GM20431 (cell line): Measurements from ENCODE around the gene NFXL1.
"Not testable (repeated sequence)": the region's sequence is repeated elsewhere in the genome, so short reads cannot be mapped to it uniquely, and the experiment has no call there.

ENCODE experiments used
- in situ Hi-C: fragments of 300-500 bp; cut with MseI, MboI; formaldehyde crosslinking; loops from one replicate; pipeline ENCODE4 v1.15.0; 2020; ENCODE audit warnings: low sequenced_read_pairs; ENCODE audit not compliant: unreplicated experiment

The NFXL1 gene

DNA sequence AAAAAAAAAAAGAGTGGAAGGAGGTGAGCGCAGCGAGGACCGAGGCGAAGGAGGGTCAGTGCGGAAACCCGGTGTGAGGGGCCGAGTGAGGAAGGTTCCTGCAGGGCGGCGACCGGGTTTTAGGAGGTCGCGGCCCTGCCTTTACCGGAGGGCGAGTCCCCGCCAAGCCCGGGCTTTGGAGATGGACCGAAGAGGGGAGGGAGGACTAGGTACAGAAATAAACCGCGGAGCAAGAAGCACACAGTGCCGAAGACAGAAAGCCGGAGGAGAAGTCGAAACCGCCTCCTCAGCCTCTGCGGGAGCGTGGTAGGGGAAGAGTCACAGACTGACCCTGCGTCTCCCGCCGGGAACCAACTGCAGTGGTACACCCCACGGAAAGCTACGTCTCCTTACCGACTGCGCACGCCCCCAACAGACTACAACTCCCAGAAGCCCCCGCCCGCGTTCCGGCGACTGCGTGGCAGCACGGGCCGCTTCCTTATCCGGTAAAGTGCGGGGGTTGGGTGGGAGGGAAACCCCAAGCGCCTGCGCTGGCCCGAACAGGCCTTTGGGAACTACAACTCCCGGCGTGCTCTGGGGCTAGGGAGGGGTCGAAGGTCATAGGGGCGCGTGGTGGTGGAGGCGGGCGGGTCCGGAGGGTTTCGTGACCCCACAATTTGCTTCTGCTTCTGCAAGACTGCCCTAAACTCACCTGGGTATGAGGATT lies at the start of gene NFXL1:
NFXL1 (minus strand) TSS at position 364 of the 706 bp plus-strand sequence. CDS start 380 bp downstream, outside the sequence.
- in situ Hi-C loops = no loop called here

DNA sequence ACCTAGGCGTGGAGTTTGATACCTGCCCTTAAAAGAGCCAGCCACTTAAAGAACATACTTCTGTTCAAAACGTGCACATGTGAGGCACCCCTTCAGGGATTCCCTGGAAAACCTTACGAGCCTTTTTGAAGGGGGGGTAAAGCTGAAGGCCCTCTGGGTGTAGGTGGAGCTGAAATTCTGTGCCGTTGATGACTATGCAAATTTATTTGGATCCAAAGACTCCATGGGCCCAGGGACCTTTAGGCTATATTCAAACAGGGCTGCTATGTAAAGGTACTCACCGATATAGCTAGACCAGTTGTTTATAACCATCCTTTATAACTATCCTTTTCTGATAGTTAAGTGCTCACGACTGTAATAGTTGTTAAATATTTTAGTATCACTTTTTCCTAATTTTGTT lies 40.3 kb upstream of the NFXL1 start:
- in situ Hi-C loops = no loop called here

DNA sequence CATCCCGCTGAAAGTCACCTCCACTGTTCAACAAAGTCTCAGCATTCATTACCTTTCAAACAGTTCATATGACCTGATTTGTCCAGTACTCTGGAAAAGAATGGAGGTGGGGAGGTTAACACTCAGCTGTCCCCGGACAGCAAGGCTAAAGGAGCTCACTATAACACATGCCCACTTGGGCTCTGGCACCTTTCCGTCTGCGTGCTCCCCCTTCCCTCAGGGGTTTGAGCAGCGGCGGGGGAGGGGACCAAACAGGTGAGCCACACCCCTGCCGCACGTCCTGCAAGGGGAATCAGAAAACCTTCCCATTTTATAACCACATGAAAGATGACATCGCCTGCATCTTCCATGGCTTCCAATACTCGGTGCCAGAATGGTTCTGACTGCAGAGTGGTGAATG lies 39.9 kb upstream of the NFXL1 start:
- in situ Hi-C loops = no loop called here

DNA sequence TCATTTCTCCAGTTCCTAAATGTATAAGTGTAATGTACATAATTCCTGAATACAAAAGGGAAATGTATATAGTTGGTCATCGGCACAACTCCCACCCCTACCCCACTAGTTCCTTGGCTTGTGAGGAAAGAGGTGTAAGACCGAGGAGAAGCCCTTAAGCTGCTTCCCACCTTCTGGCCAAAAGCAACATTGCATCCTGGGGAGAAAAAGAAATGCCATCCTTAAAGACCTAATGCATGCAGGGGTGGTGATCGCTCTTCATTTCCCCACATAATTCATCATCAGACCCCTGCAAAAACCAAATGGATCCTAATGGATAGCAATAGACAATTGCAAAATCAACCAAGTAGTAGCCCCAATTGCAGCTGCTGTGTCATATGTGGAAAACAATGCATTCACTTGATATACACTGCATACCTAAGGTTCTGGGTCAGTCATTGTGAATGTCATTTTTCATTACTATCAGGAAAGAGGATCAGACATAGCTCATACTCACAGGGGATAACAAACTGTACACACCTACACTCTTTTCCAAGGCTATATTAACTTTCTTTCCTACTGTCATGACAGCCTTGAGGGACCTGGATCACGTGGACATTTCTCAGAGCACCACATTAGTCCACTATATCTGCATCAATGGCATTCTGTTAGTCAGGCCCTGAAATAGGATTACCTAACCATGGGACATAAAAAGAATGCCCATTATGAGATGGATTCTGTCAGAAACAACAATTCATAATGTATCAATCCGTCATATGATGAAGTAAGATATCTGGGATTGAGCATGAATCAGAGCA lies 31.7 kb upstream of the NFXL1 start:
- in situ Hi-C loops = loop anchor here (25.0 kb wide), 1 partner anchor 259 kb away; no protein-coding TSS in a partner anchor

DNA sequence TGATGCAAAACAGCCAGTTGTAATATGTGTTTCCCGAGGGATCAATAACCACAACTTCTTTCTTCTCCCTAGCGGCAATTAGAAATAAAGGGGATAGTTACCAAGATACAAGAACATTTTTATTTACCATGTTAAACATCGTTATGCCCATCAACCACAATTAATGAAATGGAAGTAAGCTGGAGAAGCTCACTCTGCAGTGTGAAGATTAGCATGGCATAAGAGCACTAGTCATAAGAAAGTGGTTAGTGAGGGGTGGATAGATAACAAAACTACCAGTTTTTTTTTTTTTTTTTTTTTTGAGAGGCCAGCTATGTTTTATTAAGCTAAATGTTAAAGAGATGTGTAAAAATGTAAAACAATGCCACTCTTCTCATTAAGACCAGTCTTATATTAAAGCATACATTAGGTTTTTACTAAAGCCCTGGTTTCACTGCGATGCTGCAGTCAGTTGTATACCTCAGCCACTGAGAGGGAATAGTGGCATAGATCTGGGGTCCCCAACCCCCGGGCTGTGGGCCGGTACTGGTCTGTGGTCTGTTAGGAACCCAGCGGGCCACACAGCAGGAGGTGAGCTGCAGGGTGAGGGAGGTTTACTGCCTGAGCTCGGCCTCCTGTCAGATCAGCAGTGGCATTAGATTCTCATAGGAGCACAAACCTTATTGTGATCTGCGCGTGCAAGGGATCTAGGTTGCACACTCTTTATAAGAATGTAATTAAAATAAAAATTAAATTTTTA lies 27.9 kb upstream of the NFXL1 start:
- in situ Hi-C loops = loop anchor here (25.0 kb wide), 1 partner anchor 255 kb away; no protein-coding TSS in a partner anchor

DNA sequence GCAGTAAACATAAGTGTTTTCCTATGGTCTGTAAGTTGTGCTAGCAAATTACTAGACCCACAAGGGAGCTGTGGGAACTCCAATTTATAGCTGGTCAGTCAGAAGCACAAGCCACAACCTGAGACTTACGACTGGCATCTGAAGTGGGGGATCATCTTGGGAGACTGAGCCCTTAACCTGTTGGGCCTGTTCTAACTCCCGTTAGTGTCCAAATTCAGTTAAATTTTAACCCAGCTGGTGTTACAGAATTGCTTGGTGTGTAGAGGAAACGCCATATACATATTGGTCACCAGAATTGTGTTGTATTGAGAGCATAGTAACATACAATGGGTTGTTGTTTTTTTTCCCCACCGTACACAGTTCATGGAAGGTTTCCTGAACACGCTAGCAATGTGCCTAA lies 25.1 kb upstream of the NFXL1 start:
- in situ Hi-C loops = loop anchor here (25.0 kb wide), 1 partner anchor 252 kb away; no protein-coding TSS in a partner anchor

DNA sequence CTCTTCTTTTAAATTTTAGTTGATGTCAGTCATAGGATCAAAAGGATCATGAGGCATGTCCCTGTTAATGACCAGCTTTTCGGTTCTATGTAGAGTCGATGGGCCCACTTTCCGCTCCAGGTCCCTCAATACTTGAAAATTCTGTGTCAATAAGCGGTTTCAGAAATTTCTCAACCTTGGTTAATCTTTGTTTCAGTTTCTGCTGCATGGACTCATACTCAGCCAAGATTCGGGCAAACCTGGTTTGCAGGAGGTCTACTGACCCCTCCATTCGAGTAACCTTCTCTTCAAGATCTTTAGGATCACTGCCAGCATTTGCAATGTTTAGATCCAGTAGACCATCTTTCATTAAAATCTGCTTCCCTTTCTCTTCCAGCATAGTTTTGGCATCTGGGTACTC lies 22.0 kb upstream of the NFXL1 start:
- in situ Hi-C loops = loop anchor here (25.0 kb wide), 1 partner anchor 249 kb away; no protein-coding TSS in a partner anchor

DNA sequence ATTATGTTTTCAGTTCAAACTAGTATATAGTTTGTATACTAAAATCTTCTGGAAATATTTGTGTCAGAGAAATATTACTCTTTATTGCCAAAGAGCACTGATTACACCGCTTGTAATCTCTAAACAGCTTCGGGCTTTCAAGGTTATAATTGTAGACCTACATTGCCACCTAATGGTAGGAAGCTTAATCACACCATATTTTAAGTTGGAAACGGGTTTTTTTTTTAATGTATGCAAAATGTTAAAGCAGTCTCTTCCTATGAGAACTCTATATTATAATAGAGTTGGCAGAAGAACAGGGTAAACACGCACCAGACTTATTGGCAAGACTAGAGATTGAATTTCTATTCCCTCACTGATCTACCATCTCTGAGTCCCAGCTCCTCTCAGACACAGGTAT lies 19.5 kb upstream of the NFXL1 start:
- in situ Hi-C loops = loop anchor here (25.0 kb wide), 1 partner anchor 247 kb away; no protein-coding TSS in a partner anchor

DNA sequence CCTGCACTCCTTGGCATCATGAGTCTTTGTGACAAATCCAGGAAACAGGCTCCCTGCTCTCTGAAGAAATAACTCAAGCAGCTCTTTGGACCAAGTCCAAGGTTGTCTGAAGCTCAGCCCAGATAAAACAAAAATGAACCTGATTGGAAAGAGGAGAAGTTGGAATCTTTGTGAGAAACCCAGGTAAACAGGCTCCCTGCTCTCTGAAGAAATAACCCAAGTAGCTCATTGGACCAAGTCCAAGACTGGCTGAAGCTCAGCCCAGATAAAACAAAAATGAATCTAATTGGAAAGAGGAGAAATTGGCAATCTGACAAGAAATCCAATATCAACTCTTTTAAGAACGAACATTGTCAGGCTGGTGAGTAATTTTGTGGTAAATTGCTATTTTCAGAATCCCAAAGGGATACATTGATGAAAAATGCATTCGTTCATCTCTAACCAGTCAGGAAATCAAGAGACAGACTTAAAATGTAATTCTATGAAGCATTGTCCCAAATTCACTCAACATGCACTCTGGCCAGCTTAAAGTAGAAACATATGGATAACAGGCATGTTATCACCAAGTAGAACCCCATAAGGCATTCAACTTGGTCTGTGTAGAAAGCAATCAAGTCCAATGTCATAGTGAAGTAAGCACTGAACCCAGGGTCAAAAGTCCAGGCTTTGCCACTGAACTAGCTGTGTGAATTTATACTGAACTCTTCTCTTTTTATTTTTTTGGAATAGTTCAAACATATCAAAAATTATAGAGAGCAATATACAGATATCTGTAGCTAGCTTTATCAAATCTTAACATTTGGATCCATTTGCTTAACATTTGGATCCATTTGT lies 16.8 kb upstream of the NFXL1 start:
- in situ Hi-C loops = loop anchor here (25.0 kb wide), 1 partner anchor 244 kb away; no protein-coding TSS in a partner anchor

DNA sequence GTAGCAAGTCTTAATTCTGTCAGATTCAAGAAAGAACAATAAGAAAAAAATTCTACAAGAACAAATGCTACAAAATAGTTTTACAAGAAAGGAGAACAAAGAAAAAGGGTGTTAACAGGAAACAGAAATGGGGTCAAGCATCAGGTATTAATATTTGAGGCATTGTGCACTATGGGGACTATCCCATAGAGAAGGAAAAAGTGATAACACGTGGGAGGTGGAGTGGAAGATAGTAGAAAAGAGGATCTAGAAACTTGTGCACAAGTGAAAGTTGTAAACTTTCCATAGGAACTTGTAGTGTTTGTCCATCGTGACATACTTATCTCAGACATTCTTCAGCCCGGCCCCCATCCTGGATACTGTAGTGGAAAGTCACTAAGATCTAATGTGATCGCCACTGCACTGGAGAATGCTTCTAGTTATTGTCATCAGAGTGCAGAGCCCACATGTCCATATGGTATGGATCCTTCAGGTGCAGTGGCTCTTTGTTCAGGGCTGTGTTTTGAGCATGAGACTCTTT lies 15.4 kb upstream of the NFXL1 start:
- in situ Hi-C loops = loop anchor here (25.0 kb wide), 1 partner anchor 242 kb away; no protein-coding TSS in a partner anchor

DNA sequence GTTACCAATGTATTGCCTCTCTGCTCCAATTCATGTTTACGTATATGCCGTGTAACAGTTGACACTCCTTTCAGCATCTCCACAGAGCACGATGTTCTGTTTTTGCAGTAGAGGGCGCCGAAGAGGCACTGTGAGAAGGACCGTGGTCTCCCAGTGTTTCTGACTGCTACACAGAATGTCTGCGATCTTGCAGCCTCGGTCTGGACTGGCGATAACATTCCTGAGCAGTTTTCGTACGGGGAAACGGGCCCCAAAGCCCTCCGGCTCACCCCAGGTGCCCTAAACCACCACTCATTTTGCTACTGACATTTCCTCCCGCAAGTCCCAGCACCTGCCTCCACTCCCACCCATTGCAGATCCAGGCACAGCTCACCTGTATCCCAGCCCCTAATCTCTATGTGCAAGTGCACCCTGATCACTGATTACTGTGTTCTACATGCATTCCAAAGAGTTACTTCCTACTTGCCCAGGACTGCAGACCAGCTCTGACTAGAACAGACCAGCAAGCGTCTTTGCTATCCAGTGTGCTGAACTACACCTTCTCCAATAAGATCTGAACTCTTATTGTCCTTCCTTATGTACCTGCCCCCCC lies 12.4 kb upstream of the NFXL1 start:
- in situ Hi-C loops = loop anchor here (25.0 kb wide), 1 partner anchor 239 kb away; no protein-coding TSS in a partner anchor

DNA sequence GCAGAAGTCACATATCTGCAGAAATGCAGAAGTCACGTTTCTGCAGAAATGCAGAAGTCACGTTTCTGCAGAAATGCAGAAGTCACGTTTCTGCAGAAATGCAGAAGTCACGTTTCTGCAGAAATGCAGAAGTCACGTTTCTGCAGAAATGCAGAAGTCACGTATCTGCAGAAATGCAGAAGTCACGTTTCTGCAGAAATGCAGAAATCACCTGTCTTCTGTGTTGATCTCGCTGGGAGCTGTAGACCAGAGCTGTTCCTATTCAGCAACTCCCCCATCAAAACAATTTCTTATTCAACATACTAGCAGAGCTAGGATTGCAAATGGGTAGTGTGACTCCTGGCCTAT lies 8.9 kb upstream of the NFXL1 start:
- in situ Hi-C loops = not testable (repeated sequence)

DNA sequence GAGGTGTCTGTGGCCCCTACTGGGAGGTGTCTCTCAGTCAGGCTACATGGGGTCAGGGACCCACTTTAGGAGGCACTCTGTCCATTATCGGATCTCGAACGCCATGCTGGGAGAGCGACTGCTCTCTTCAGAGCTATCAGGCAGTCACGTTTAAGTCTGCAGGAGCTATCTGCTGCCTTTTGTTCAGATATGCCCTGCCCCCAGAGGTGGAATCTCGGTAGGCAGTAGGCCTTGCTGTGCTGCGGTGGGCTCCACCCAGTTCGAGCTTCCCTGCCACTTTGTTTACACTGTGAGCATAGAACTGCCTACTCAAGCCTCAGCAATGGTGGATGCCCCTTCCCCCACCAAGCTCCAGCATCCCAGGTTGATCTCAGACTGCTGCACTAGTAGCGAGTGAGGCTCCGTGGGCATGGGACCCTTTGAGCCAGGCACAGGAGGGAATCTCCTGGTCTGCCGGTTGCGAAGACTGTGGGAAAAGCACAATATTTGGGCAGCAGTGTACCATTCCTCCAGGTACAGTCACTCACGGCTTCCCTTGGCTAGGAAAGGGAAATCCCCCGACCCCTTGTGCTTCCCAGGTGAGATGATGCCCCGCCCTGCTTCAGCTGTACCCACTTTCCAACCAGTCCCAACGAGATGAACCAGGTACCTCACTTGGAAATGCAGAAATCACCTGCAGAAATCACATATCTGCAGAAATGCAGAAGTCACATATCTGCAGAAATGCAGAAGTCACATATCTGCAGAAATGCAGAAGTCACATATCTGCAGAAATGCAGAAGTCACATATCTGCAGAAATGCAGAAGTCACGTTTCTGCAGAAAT lies 8.3 kb upstream of the NFXL1 start:
- in situ Hi-C loops = not testable (repeated sequence)

DNA sequence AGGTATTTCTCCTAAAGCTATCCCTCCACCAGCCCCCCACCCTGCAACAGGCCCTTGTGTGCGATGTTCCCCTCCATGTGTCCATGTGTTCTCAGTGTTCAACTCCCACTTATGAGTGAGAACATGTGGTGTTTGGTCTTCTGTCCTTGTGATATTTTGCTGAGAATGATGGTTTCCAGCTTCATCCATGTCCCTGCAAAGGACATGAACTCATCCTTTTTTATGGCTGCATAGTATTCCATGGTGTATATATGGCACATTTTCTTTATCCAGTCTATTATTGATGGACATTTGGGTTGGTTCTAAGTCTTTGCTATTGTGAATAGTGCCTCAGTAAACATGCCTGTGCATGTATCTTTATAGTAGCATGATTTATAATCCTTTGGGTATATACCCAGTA lies 2.8 kb upstream of the NFXL1 start:
- in situ Hi-C loops = not testable (repeated sequence)

DNA sequence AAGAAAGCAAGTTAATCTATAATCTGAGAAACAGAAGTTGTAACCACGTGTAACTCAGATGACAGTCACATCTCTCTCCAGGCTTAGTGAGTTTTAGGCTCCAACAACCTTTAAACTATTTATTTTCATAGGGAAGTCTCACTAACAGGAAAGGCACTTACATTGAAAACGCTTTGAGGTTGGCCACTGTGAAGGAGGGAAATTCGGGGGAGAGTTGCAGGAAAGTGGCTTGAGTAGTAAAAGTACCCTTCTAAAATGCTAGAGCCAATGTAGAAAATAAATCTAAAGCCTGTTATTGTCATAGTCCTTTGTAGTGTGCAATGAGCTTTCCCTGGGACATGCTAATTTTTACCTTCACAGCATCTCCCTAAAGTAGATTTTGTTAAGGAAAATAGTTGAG lies 995 bp upstream of the NFXL1 start:
- in situ Hi-C loops = no loop called here

DNA sequence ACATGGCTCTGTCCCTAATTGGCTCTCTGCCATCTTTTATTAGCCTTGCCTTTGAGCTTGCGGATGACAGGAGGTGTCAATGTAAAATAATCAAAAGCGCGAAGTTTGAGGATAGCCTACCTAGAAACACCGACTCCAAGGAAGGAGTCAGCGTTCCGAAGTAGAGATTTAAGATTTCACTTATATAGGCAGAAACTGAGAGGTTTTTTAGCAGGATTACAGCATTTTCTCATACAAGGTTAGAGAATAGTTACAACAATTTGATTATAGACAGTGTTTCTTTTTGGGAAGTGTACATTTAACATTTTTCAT lies 499 bp upstream of the NFXL1 start:
- in situ Hi-C loops = no loop called here

DNA sequence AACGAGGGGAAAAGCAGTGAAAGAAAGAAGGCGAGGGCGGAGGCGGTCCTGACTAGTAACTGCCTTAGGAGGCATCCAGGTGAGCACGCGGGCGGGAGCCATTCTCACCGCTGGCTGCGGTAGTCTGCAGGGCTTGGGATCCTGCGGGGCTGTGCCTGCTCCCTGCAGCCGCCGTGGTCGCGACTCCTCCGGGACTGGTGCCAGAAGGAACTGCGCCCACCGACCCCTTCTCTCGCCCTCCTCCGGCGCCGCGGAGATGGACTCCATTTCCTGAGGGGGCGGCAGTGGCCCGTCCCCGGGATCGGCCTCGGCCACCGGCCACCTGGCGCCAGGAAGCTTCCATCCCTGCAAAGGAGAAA lies 543 bp downstream of the NFXL1 start:
- in situ Hi-C loops = no loop called here

DNA sequence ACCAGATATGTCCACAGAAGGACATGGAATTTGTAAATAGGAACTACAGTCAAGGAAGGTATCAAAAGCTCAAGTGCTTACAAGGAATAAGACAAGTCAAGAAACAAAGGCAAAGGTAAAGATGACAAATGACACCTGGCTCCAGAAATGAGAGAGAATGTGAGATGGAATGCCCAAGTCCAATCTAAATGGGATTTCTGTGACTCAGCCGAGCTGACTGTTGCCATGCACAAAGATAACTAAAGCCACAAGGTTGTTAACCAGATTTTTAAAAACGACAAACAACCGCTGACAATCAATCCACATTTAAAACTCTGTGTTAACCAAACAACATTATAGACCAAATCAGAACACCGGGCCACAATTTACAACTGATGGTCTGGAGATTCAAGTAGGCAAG lies 1.1 kb downstream of the NFXL1 start:
- in situ Hi-C loops = no loop called here
